Activated naive CD4-positive, alpha-beta T cell treated with anti-CD3 and anti-CD28 coated beads for 36 hours (primary cell): ENCODE data around the gene CCDC126. TPM values are rescaled to one million over a fixed set of nuclear protein-coding genes. Genes with fewer than 3 reads are reported as not detected.

Experiments used
- CTCF ChIA-PET: fragments of 350-600 bp; sonication (Branson Sonifier 250); formaldehyde crosslinking; loops from one replicate; lab custom pipeline; 2021; ENCODE audit warnings: antibody characterized with exemption; lab: Charles Lee
- DNase-seq: peaks from one replicate; pipeline ENCODE4 v3.0.0-alpha.2; 2020
- H3K27ac Mint-ChIP-seq: one replicate; pipeline ENCODE4 v1.8.0; 2021; ENCODE audit warnings: mild to moderate bottlenecking, mixed read lengths
- H3K27me3 Mint-ChIP-seq: one replicate; pipeline ENCODE4 v1.8.0; 2021; ENCODE audit warnings: low read depth, mixed read lengths
- H3K36me3 Mint-ChIP-seq: one replicate; pipeline ENCODE4 v1.8.0; 2021; ENCODE audit warnings: low read depth, mixed read lengths
- H3K4me1 Mint-ChIP-seq: one replicate; pipeline ENCODE4 v1.8.0; 2021; ENCODE audit warnings: low read depth, mixed read lengths
- H3K4me3 Mint-ChIP-seq: one replicate; pipeline ENCODE4 v1.8.0; 2021; ENCODE audit warnings: mild to moderate bottlenecking, moderate library complexity, mixed read lengths
- H3K9me3 Mint-ChIP-seq: one replicate; pipeline ENCODE4 v1.8.0; 2021; ENCODE audit warnings: mixed read lengths
- intact Hi-C: fragments of 100-400 bp; cut with micrococcal nuclease; formaldehyde crosslinking; loops from one replicate; pipeline ENCODE4 v1.15.1; 2023
- total RNA-seq, 2 experiments: library from RNA; stranded (reverse); gene quantifications; one replicate each; pipeline ENCODE4 v1.2.3, GENCODE V29; 2021

CCDC126 gene
- total RNA-seq, 2 experiments from 2014 or later, result 5.3 to 5.7 TPM

- DNase-seq, result no peak
- no peak overlapping the region for H3K4me3 Mint-ChIP-seq
- no peaks in the 10 kb centered on the region for H3K4me1 Mint-ChIP-seq
- CTCF ChIA-PET, result no interaction called here
- intact Hi-C loops, result no loop called here
- no peak overlapping the region for H3K27ac Mint-ChIP-seq
- H3K9me3 Mint-ChIP-seq, result no peaks in the 10 kb centered on the region
- no peaks in the 10 kb centered on the region for H3K36me3 Mint-ChIP-seq
- no peaks in the 10 kb centered on the region for H3K27me3 Mint-ChIP-seq
These were observed 48.6 kb downstream of the CCDC126 start for GRCh38 chr7:23645822-23646221.

- intact Hi-C loops, result no loop called here
- H3K27ac Mint-ChIP-seq, result no peak overlapping the region
- H3K4me1 Mint-ChIP-seq, result no peaks in the 10 kb centered on the region
- no peak for DNase-seq
- peaks cover 27% of the 10 kb centered on the region for H3K9me3 Mint-ChIP-seq
- H3K4me3 Mint-ChIP-seq, result no peak overlapping the region
- H3K36me3 Mint-ChIP-seq, result peaks cover 2% of the 10 kb centered on the region
- CTCF ChIA-PET, result no interaction called here
- H3K27me3 Mint-ChIP-seq, result no peaks in the 10 kb centered on the region
These were observed 56.8 kb downstream of the CCDC126 start for GRCh38 chr7:23653942-23654341.

GRCh38 chr7:23654508-23654907 is 57.3 kb downstream of the CCDC126 start:
- Mint-ChIP-seq H3K4me1 (no peaks in the 10 kb centered on the region), H3K36me3 (peaks cover 2% of the 10 kb centered on the region), H3K27ac (no peak overlapping the region), H3K9me3 (peaks cover 31% of the 10 kb centered on the region), H3K4me3 (no peak overlapping the region), H3K27me3 (no peaks in the 10 kb centered on the region)
- intact Hi-C loops, result no loop called here
- CTCF ChIA-PET, result interaction anchor here (0.6 kb wide), 1 partner anchor 920 kb away, joined by 4 read pairs; no protein-coding TSS in a partner anchor
- no peak for DNase-seq

- H3K4me3 Mint-ChIP-seq, result no peak overlapping the region
- H3K27me3 Mint-ChIP-seq, result no peaks in the 10 kb centered on the region
- intact Hi-C loops, result no loop called here
- peaks cover 31% of the 10 kb centered on the region for H3K9me3 Mint-ChIP-seq
- H3K4me1 Mint-ChIP-seq, result no peaks in the 10 kb centered on the region
- no peak overlapping the region for H3K27ac Mint-ChIP-seq
- H3K36me3 Mint-ChIP-seq, result peaks cover 2% of the 10 kb centered on the region
- CTCF ChIA-PET, result interaction anchor here (0.6 kb wide), 1 partner anchor 365 kb away, joined by 3 read pairs; no protein-coding TSS in a partner anchor
- DNase-seq, result no peak
These were observed 58.3 kb downstream of the CCDC126 start for GRCh38 chr7:23655433-23655832.

- DNase-seq, result no peak
- Mint-ChIP-seq H3K36me3 (peaks cover 2% of the 10 kb centered on the region), H3K27me3 (no peaks in the 10 kb centered on the region), H3K27ac (no peak overlapping the region), H3K4me1 (no peaks in the 10 kb centered on the region), H3K9me3 (peaks cover 26% of the 10 kb centered on the region), H3K4me3 (no peak overlapping the region)
- CTCF ChIA-PET, result interaction anchor here (0.7 kb wide), 1 partner anchor 109 kb away, joined by 4 read pairs; no protein-coding TSS in a partner anchor
- intact Hi-C loops, result no loop called here
These were observed 61.7 kb downstream of the CCDC126 start for GRCh38 chr7:23658831-23659427.

GRCh38 chr7:23661385-23661784 is 64.2 kb downstream of the CCDC126 start:
- Mint-ChIP-seq H3K36me3 (peaks cover 2% of the 10 kb centered on the region), H3K4me3 (no peak overlapping the region)

GRCh38 chr7:23662124-23662983 is 65.2 kb downstream of the CCDC126 start:
- Mint-ChIP-seq H3K27ac (no peak overlapping the region), H3K9me3 (peaks cover 10% of the 10 kb centered on the region), H3K4me1 (no peaks in the 10 kb centered on the region), H3K36me3 (peaks cover 2% of the 10 kb centered on the region), H3K4me3 (no peak overlapping the region), H3K27me3 (no peaks in the 10 kb centered on the region)
- intact Hi-C loops, result no loop called here
- DNase-seq, result no peak
- CTCF ChIA-PET, result interaction anchor here (1.0 kb wide), 1 partner anchor 115 kb away, joined by 4 read pairs; no protein-coding TSS in a partner anchor

More at GRCh38 chr7:23661385-23661784, 64.2 kb downstream of the CCDC126 start:
- intact Hi-C loops, result no loop called here
- no peaks in the 10 kb centered on the region for H3K27me3 Mint-ChIP-seq
- DNase-seq, result no peak
- CTCF ChIA-PET, result no interaction called here
- no peaks in the 10 kb centered on the region for H3K4me1 Mint-ChIP-seq
- peaks cover 10% of the 10 kb centered on the region for H3K9me3 Mint-ChIP-seq
- H3K27ac Mint-ChIP-seq, result no peak overlapping the region

GRCh38 chr7:23662984-23663313 is 65.8 kb downstream of the CCDC126 start:
- CTCF ChIA-PET, result interaction anchor here (1.0 kb wide), 2 partner anchors 16 to 116 kb away, joined by 3 to 4 read pairs; no protein-coding TSS in a partner anchor
- peaks cover 10% of the 10 kb centered on the region for H3K9me3 Mint-ChIP-seq
- no peaks in the 10 kb centered on the region for H3K4me1 Mint-ChIP-seq
- H3K27ac Mint-ChIP-seq, result no peak overlapping the region
- no peak overlapping the region for H3K4me3 Mint-ChIP-seq
- intact Hi-C loops, result no loop called here
- no peaks in the 10 kb centered on the region for H3K27me3 Mint-ChIP-seq
- peaks cover 2% of the 10 kb centered on the region for H3K36me3 Mint-ChIP-seq
- no peak for DNase-seq

GRCh38 chr7:23664122-23664521 is 66.9 kb downstream of the CCDC126 start:
- H3K27me3 Mint-ChIP-seq, result no peaks in the 10 kb centered on the region
- intact Hi-C loops, result no loop called here
- H3K9me3 Mint-ChIP-seq, result peaks cover 3% of the 10 kb centered on the region
- H3K4me1 Mint-ChIP-seq, result no peaks in the 10 kb centered on the region
- DNase-seq, result no peak
- H3K4me3 Mint-ChIP-seq, result no peak overlapping the region
- H3K27ac Mint-ChIP-seq, result no peak overlapping the region
- CTCF ChIA-PET, result interaction anchor here (1.0 kb wide), 1 partner anchor 15 kb away, joined by 3 read pairs; no protein-coding TSS in a partner anchor
- H3K36me3 Mint-ChIP-seq, result no peaks in the 10 kb centered on the region

GRCh38 chr7:23672033-23672432 is 74.9 kb downstream of the CCDC126 start:
- no peaks in the 10 kb centered on the region for H3K36me3 Mint-ChIP-seq
- CTCF ChIA-PET, result no interaction called here
- no peaks in the 10 kb centered on the region for H3K4me1 Mint-ChIP-seq
- H3K9me3 Mint-ChIP-seq, result no peaks in the 10 kb centered on the region
- intact Hi-C loops, result no loop called here
- no peak for DNase-seq
- peaks cover 11% of the 10 kb centered on the region for H3K27me3 Mint-ChIP-seq
- H3K4me3 Mint-ChIP-seq, result no peak overlapping the region
- no peak overlapping the region for H3K27ac Mint-ChIP-seq

- CTCF ChIA-PET, result interaction anchor here (0.6 to 1.9 kb wide), 6 partner anchors 10 to 133 kb away, joined by 3 to 7 read pairs (median 4); no protein-coding TSS in a partner anchor
- H3K36me3 Mint-ChIP-seq, result peaks cover 3% of the 10 kb centered on the region
- peaks cover 5% of the 10 kb centered on the region for H3K27me3 Mint-ChIP-seq
- intact Hi-C loops, result loop anchor here (1.0 to 2.0 kb wide), 3 partner anchors 85 to 307 kb away; no protein-coding TSS in a partner anchor
- peak within 1 kb of the TSS; percentile 80 for H3K4me3 Mint-ChIP-seq
- no peaks in the 10 kb centered on the region for H3K9me3 Mint-ChIP-seq
- peaks cover 11% of the 10 kb centered on the region for H3K4me1 Mint-ChIP-seq
- H3K27ac Mint-ChIP-seq, result peak within 1 kb of the TSS; percentile 66
- peak; percentile 86 for DNase-seq
These were observed 82.8 kb downstream of the CCDC126 start, which contains the start of gene FAM221A for GRCh38 chr7:23679898-23680413. TSS of gene FAM221A (plus strand) at chr7:23680199. CDS start at chr7:23680219, 20 bp downstream.
